ENCODE results near the gene GPC5. TPM values are rescaled to one million over a fixed set of nuclear protein-coding genes. Genes with fewer than 3 reads are reported as not detected.

GPC5 gene
- total and polyA plus RNA-seq, 4 donors: 0.51 to 22.4 (median 2.0) TPM

GRCh38 chr13:92864584-92865284 lies 1466.3 kb downstream of the GPC5 start (continued):
- TF ChIP-seq MAX (IDR thresholded peaks at IDR 0.05): no peak

GRCh38 chr13:92873029-92873428 lies 1474.6 kb downstream of the GPC5 start:
- no peak for DNase-seq (ENCODE audit: low spot score)
- 84% methylated on average over 3 of the region's 3 CpGs for WGBS
- Histone ChIP-seq H3K9ac (ENCODE audit: low read depth in 1 of 2, low read length in 2 of 2) (no peak overlapping the region), H3K27me3 (ENCODE audit: control insufficient read depth in 4 of 4, insufficient read depth in 4 of 4, low read length in 3 of 4) (no peaks in the 10 kb centered on the region), H3K4me3 (ENCODE audit: low read depth in 1 of 3, low read length in 3 of 3) (no peak overlapping the region), H3K4me1 (ENCODE audit: control insufficient read depth in 4 of 4, insufficient read depth in 4 of 4, low read length in 3 of 4) (no peaks in the 10 kb centered on the region), H3K9me3 (ENCODE audit: control insufficient read depth in 4 of 4, low read length in 3 of 4) (no peaks in the 10 kb centered on the region), H3K27ac (ENCODE audit: low read depth in 1 of 2, low read length in 2 of 2) (no peak overlapping the region), H3K36me3 (ENCODE audit: control insufficient read depth in 4 of 4, insufficient read depth in 3 of 4, low read depth in 1 of 4, low read length in 3 of 4) (no peaks in the 10 kb centered on the region)
- TF ChIP-seq CTCF (IDR thresholded peaks at IDR 0.05; ENCODE audit: low read depth, low read length, missing input control): no peak

GRCh38 chr13:92886535-92887077 lies 1488.2 kb downstream of the GPC5 start:
- 68% methylated on average over 1 of the region's 1 CpG for WGBS
- H3K4me1 ChIP-seq (ENCODE audit: control insufficient read depth in 4 of 4, insufficient read depth in 4 of 4, low read length in 3 of 4): no peaks in the 10 kb centered on the region
- H3K36me3 ChIP-seq (ENCODE audit: control insufficient read depth in 4 of 4, insufficient read depth in 3 of 4, low read depth in 1 of 4, low read length in 3 of 4): no peaks in the 10 kb centered on the region
- H3K9ac ChIP-seq (ENCODE audit: low read depth in 1 of 2, low read length in 2 of 2): no peak overlapping the region
- H3K4me3 ChIP-seq (ENCODE audit: low read depth in 1 of 3, low read length in 3 of 3): no peak overlapping the region
- TF ChIP-seq ATF3 (IDR thresholded peaks at IDR 0.05) (no peak), GABPA (IDR thresholded peaks at IDR 0.05 in 1 of 2, conservative IDR thresholded peaks at IDR 0.05 in 1 of 2) (no peak), EGR1 (IDR thresholded peaks at IDR 0.05; ENCODE audit: low read depth in 2 of 2) (no peak), YY1 (IDR thresholded peaks at IDR 0.05) (no peak), HNF4G (IDR thresholded peaks at IDR 0.05) (no peak), FOXA2 (IDR thresholded peaks at IDR 0.05) (no peak), TAF1 (conservative IDR thresholded peaks at IDR 0.05) (no peak), RXRA (IDR thresholded peaks at IDR 0.05) (no peak), JUND (IDR thresholded peaks at IDR 0.05) (no peak), SP1 (IDR thresholded peaks at IDR 0.05) (no peak), MAX (IDR thresholded peaks at IDR 0.05) (no peak)
- no peaks in the 10 kb centered on the region for H3K27me3 ChIP-seq (ENCODE audit: control insufficient read depth in 4 of 4, insufficient read depth in 4 of 4, low read length in 3 of 4)
- H3K9me3 ChIP-seq (ENCODE audit: control insufficient read depth in 4 of 4, low read length in 3 of 4): no peaks in the 10 kb centered on the region
- H3K27ac ChIP-seq (ENCODE audit: low read depth in 1 of 2, low read length in 2 of 2): no peak overlapping the region
- DNase-seq (ENCODE audit: low spot score): no peak

GRCh38 chr13:92894447-92894846 lies 1496.0 kb downstream of the GPC5 start:
- no peak overlapping the region for H3K4me3 ChIP-seq (ENCODE audit: low read depth in 1 of 3, low read length in 3 of 3)
- WGBS: 88% methylated on average over 3 of the region's 3 CpGs
- TF ChIP-seq RXRA (IDR thresholded peaks at IDR 0.05): no peak
- no peak for TF ChIP-seq MAX (IDR thresholded peaks at IDR 0.05)
- TF ChIP-seq FOXA1 (IDR thresholded peaks at IDR 0.05): no peak
- no peak for TF ChIP-seq GABPA (IDR thresholded peaks at IDR 0.05 in 1 of 2, conservative IDR thresholded peaks at IDR 0.05 in 1 of 2)
- no peak for TF ChIP-seq HNF4A (conservative IDR thresholded peaks at IDR 0.05)
- TF ChIP-seq RAD21 (IDR thresholded peaks at IDR 0.05): no peak
- no peak for TF ChIP-seq REST (IDR thresholded peaks at IDR 0.05)
- no peak for TF ChIP-seq HNF4G (IDR thresholded peaks at IDR 0.05)
- no peak for TF ChIP-seq SP1 (IDR thresholded peaks at IDR 0.05)
- no peak for TF ChIP-seq YY1 (IDR thresholded peaks at IDR 0.05)
- no peak for TF ChIP-seq FOXA2 (IDR thresholded peaks at IDR 0.05)
- TF ChIP-seq NR2F2 (IDR thresholded peaks at IDR 0.05): no peak

More at GRCh38 chr13:92894447-92894846, 1496.0 kb downstream of the GPC5 start:
- Histone ChIP-seq H3K27ac (ENCODE audit: low read depth in 1 of 2, low read length in 2 of 2) (no peak overlapping the region), H3K4me1 (ENCODE audit: control insufficient read depth in 4 of 4, insufficient read depth in 4 of 4, low read length in 3 of 4) (no peaks in the 10 kb centered on the region), H3K36me3 (ENCODE audit: control insufficient read depth in 4 of 4, insufficient read depth in 3 of 4, low read depth in 1 of 4, low read length in 3 of 4) (no peaks in the 10 kb centered on the region), H3K9ac (ENCODE audit: low read depth in 1 of 2, low read length in 2 of 2) (no peak overlapping the region), H3K27me3 (ENCODE audit: control insufficient read depth in 4 of 4, insufficient read depth in 4 of 4, low read length in 3 of 4) (no peaks in the 10 kb centered on the region), H3K9me3 (ENCODE audit: control insufficient read depth in 4 of 4, low read length in 3 of 4) (peaks cover 0 to 5% (median under 1%) of the 10 kb centered on the region in 4 donors)
- DNase-seq (ENCODE audit: low spot score): no peak
